Measurements from ENCODE around the gene FCER1A.

GRCh38 chr1:159302095-159302494 lies at the start of gene FCER1A:
- no peak for TF ChIP-seq CTCF (IDR thresholded peaks at IDR 0.05)
- no peak for TF ChIP-seq POLR2A (IDR thresholded peaks at IDR 0.05)

All from testis (tissue), 2 donors.